C4-2B (cell line): ENCODE results near the gene ADCY2.
A peak's percentile ranks its signal among the peaks of the same experiment; 100 is the strongest.

Experiments
- H3K27ac ChIP-seq: fragments of 450-650 bp; 2 replicates; pipeline ENCODE4 v1.5.1; 2017
- ZFX ChIP-seq: fragments of 450-650 bp; IDR thresholded peaks from 2 replicates; pipeline ENCODE4 v1.6.1; 2017
- TF ChIP-seq, protein P1 (sequence below): fragments of 450-650 bp; conservative IDR thresholded peaks from 2 replicates; pipeline ENCODE4 v1.5.1; 2017; ENCODE audit warnings: mild to moderate bottlenecking

ADCY2 gene

DNA sequence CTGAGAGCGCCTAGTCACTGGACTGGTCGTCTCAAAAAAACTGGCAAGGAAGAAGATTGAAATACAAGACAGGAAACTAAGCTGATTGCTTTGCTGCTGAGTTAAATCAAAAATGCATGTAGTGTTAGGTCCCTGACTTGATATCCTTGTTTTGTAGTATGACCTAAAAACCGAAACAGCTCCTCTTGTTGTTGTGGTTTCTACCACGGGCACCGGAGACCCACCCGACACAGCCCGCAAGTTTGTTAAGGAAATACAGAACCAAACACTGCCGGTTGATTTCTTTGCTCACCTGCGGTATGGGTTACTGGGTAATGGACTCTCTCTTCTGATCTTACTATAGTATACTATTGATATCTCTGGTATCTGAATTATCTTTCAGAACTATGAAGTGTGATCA, 477.3 kb downstream of the ADCY2 start:
- TF ChIP-seq, protein P1, sequence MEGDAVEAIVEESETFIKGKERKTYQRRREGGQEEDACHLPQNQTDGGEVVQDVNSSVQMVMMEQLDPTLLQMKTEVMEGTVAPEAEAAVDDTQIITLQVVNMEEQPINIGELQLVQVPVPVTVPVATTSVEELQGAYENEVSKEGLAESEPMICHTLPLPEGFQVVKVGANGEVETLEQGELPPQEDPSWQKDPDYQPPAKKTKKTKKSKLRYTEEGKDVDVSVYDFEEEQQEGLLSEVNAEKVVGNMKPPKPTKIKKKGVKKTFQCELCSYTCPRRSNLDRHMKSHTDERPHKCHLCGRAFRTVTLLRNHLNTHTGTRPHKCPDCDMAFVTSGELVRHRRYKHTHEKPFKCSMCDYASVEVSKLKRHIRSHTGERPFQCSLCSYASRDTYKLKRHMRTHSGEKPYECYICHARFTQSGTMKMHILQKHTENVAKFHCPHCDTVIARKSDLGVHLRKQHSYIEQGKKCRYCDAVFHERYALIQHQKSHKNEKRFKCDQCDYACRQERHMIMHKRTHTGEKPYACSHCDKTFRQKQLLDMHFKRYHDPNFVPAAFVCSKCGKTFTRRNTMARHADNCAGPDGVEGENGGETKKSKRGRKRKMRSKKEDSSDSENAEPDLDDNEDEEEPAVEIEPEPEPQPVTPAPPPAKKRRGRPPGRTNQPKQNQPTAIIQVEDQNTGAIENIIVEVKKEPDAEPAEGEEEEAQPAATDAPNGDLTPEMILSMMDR = no peak
- TF ChIP-seq ZFX = no peak
- no peak overlapping the region for H3K27ac ChIP-seq

DNA sequence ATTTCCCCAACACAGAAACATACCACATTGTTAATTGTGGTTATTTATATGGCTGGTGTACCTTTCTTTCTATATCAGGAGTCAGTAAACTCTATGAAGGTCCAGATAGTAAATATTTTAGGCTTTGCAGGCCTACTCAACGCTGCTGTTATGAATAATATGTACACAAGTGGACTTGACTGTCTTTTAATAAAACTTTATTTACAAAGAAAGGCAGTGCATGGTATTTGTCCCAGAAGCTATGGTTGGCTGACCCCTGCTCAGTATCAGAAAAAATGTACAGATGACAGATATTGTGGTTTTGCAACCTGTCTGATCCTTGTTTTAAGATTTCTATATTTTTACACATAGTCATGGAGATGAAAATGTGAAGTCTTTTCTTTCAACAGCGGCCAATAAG, 478.7 kb downstream of the ADCY2 start:
- H3K27ac ChIP-seq = no peak overlapping the region
- TF ChIP-seq, protein P1 = no peak
- no peak for TF ChIP-seq ZFX

DNA sequence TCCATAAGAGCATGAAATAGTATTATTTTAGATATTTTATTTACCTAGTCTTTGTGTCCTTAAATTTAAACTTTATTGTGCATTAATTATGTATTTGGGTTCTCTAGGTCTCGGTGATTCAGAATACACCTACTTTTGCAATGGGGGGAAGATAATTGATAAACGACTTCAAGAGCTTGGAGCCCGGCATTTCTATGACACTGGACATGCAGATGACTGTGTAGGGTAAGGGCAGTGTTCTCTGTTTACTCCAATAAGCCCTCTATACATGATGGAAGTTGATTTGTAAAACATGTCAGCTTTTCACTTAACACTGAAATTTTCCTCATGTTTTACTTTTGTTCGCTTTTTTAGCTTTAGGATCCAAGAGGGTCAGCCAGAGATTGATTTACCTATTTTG, 479.2 kb downstream of the ADCY2 start:
- H3K27ac ChIP-seq = no peak overlapping the region
- no peak for TF ChIP-seq ZFX

DNA sequence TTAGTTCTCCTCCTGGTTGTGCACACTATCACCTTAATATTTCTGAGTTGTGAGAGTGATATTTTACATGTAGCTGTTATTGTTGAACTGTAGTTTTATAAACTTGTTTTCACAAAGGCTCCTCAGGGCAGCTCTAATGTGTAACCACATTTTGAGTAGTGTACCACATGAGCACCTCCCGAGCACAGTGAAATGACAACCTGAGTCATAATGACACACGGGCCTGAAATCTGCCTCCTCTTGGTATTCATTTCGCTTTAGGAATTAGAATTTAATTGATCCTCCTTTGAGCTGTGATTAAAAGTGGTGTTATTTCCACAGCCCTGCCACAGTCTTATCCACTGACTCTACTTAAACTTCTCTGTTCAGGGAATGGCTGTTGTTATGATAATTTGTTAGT, 480.9 kb downstream of the ADCY2 start:
- TF ChIP-seq, protein P1 = no peak
- TF ChIP-seq ZFX = no peak
- H3K27ac ChIP-seq = no peak overlapping the region

DNA sequence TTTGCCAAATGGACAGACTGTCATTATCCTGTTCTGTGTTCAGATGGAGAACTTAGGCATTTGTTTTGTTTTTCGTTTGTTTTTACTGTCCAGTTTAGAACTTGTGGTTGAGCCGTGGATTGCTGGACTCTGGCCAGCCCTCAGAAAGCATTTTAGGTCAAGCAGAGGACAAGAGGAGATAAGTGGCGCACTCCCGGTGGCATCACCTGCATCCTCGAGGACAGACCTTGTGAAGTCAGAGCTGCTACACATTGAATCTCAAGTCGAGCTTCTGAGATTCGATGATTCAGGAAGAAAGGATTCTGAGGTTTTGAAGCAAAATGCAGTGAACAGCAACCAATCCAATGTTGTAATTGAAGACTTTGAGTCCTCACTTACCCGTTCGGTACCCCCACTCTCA, 481.9 kb downstream of the ADCY2 start:
- TF ChIP-seq, protein P1 = no peak
- no peak for TF ChIP-seq ZFX
- peak overlapping the region; percentile 34 for H3K27ac ChIP-seq

DNA sequence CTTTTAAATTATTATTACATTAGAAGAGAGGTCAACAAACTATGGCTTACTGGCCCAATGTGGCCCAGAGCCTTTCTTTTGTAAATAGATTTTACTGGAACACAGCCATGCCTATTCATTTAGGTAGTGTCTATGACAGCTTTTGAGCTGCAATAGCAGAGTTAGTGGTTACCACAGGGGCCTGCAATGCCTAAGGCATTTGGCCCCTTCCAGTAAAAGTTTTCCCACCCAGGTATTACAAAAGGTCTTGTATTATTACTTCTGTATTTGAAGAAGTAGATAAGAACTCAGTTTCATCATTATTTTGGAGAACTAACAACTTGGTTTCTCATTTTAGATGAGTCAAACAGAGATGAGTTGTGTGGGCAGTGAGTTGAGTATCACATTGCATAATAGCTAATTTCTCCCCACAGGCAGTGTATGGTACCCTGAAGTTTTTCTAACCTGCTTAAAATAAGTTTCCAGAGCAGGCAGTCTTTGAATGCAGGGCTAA, 482.5 kb downstream of the ADCY2 start:
- no peak overlapping the region; the same call in 1 of the 2 replicates for H3K27ac ChIP-seq
- TF ChIP-seq, protein P1 = no peak
- no peak for TF ChIP-seq ZFX
